Adrenal gland (tissue), 5 donors: ENCODE results near the gene COL6A3.

Experiments used
- CTCF ChIP-seq, 6 experiments: fragments of 450-650 bp in 4 of 6; fragments of 200-600 bp in 2 of 6; sonication (generic) in 1 of 6; IDR thresholded peaks; 1 replicate in 5 of 6; 2 replicates in 1 of 6; pipeline versions ENCODE4 v1.5.1 to v1.8.0; 2016 to 2021; ENCODE audit warnings: antibody characterized with exemption in 6 of 6, mild to moderate bottlenecking in 2 of 6, moderate library complexity in 1 of 6
- POLR2A ChIP-seq, 2 donors: fragments of 450-650 bp; IDR thresholded peaks; one replicate each; pipeline ENCODE4 v1.6.1; 2017; ENCODE audit warnings: antibody characterized with exemption in 2 of 2, mild to moderate bottlenecking in 2 of 2, moderate library complexity in 1 of 2
- donor health status: DM: no; HTN: no; CAD: no.

GRCh38 chr2:237406371-237406895, 7.5 kb downstream of the COL6A3 start:
- TF ChIP-seq CTCF (IDR thresholded peaks at IDR 0.05) (no peak), POLR2A (IDR thresholded peaks at IDR 0.05) (no peak)
